NCI-H510A treated with DMSO at 0.1 percent for 48 hours (cell line): ENCODE data around the gene PLXND1.

Experiments used
- DNase-seq: peaks from one replicate; lab custom pipeline; 2025; lab: John Stamatoyannopoulos, UW

PLXND1 gene

DNA sequence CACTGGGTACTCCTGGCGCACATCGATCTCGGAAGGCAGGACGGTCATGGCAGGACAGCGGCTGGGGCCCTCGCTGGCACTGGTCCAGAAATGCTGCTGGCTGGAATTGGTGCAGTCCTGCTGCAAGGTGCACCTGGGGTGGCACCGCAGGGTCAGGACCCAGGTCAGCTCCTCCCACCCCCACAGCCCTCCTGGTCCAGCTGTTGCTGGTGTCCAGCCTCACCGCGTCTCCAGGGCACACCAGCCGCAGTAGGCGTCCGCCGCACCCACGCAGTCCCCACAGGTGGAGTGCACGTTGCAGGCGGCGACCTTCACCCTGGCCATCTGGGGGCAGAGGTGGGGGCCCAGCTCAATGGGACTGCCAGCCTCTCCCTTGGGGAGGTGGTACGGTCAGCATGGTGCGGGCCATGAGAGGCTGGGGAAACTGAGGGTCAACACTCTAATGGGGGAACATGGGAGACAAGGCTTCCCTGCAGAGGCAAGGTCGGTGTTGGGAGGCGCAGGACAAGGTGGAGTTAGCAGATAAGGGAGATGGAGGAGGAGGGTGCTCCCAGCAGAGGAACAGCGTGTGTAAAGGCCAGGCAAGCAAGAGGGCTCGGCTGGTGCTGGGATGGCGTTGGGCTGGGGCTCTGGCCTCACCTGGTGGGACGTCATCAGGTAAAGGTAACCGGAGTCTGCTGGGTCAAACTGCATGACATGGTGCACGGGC lies 20.4 kb downstream of the PLXND1 start:
- no peak for DNase-seq

DNA sequence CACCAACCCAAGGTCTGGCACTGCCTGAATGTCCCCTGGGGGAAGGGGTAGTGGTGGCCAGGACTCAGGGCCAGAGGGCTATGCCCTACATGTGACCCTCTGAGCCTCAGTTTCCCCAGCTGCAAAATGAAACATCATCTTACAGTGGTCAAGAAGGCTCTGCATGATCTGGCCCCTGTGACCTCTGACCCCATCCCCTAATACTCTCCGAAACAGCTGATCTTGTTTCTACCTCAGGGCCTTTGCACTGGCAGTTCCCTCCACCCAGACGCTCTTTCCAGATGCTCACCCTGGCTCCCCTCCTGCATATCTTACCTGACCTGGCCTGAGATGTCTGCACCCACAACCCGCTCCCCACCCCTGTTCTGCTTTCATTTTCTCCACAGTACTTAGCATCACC lies 21.8 kb downstream of the PLXND1 start:
- no peak for DNase-seq

DNA sequence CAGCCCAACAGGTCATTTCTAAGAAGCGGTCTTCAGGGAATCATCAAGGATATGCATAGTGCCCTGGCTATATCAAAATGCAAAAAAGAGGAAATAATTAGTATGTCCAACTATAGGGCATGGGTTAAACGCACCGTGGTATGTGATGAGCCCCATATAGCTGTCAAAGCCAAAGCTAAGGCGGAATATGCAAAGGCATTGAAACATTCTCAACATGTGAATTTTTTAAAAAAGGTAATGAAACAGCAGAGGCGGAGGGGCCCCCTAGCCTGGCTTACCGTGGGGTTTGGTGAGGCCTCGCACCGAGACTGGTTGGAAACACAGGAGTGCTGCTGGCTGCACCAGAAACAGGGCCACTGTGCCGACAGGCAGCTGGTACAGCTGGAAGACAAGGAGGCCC lies 23.2 kb downstream of the PLXND1 start:
- no peak for DNase-seq

DNA sequence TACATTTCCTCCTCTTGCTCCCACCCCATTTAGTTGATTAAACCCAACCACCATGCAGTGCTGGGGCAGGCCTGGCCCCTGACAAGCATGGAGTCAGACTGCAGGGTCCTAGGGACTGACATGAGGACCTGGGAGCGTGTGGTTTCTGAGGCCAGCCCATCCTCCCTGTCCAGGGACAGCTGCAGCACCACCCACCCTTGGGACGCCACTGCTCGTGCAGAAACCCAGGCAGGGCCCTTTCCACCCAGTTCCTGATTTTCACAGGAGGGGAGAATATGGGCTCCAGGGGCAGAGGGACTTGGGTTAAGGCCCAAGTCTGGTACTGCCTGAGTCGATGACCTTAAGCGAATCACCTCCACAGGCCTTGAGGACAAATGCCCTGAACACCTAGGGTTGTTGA lies 23.7 kb downstream of the PLXND1 start:
- no peak for DNase-seq

DNA sequence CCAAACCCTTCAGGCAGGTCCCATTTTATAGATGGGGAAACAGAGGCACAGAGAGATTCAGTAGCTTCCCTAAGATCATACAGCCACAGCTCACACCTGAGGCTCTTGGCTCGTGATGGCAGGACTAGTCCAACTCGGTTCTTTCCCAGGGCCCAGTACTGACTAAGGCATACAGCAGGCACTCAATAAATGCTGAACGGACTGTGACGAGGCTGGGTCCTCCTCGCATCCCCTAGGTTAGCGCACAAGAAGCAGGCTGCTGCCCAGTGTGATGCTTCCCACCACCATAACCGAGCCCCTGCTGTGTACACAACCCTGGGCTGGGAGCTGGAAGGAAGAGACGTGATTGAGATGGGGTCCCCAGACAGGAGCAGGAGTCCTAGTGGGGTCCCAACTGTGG lies 24.9 kb downstream of the PLXND1 start:
- no peak for DNase-seq

DNA sequence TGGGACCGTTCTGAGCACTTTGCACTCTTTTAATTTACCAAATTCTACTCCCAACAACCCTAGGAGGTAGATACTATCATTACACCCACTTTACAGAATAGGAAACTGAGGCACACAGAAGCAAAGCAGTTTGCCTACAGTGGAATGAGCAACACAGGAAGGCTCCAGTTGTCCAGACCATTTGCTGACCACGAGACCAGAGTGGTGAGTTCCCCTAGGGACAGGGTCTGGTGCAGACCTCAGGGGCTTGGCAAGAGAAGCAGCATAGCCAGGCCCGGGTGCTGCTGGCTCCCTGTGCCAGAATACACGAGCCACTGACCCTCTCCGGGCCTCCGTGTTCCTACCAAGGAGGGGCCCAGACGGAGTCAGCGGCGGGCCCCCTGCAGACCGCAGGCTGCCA lies 26.5 kb downstream of the PLXND1 start:
- no peak for DNase-seq

DNA sequence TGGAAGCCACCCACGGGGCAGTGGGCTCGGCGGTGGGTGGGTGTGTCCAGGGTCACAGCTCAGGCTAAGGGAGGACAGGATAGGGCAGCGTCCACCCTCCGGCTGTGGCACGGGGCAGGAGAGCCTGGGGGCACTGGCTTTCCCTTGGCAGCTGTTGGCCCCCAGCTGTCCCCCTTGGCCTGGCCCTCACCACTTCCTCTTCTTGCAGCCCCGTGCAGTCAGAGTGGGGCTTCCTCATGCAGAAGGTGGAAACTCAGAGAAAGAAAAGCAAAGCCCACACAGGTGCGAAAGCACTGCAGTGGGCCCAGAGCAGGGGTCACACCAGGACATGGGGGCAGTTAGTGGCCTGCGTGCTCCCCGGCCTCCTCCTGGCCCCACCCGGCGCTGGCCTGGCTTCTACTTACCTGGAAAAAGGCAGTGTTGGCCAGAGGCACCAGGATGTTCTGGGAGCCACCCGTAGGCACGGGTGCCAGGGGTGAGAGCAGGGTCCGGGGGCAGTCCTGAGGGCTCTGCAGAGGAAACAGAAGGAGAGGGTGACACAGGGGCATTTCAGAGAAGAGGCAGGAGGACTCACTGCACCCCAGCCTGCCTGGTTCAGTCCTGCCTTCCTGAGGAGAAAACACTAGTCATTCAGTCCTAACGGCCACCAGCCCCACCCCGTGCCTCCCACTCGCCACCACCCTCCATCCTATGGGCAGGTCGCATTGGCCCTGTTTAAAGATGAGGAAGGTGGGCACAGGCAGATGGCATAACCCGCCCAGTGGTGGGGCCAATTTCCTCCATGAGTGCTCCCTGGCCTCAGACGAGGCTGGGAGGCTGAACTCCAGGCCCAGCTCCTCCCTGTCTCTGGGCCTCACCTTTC lies 28.3 kb downstream of the PLXND1 start:
- DNase-seq: no peak

DNA sequence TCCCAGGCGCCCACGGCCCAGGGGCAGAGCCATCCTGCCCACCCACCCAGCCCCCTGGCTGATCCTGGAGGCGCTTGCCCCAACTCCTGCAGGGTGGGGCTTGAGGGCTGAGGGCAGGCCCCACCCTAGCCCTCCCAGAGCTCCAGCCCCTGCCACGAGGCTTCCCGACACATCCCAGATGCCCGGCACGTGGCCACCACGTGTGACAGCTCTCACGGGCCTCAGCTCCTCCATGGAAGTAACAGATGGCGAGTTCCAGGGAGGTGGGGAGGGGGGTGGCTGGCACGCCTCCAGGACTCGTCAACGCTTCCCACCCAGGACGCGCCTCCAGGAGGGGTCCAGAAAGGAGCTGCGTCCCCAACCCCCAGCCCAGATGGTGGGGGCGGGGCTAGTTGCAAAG lies 29.1 kb downstream of the PLXND1 start:
- DNase-seq: peak; percentile 14

DNA sequence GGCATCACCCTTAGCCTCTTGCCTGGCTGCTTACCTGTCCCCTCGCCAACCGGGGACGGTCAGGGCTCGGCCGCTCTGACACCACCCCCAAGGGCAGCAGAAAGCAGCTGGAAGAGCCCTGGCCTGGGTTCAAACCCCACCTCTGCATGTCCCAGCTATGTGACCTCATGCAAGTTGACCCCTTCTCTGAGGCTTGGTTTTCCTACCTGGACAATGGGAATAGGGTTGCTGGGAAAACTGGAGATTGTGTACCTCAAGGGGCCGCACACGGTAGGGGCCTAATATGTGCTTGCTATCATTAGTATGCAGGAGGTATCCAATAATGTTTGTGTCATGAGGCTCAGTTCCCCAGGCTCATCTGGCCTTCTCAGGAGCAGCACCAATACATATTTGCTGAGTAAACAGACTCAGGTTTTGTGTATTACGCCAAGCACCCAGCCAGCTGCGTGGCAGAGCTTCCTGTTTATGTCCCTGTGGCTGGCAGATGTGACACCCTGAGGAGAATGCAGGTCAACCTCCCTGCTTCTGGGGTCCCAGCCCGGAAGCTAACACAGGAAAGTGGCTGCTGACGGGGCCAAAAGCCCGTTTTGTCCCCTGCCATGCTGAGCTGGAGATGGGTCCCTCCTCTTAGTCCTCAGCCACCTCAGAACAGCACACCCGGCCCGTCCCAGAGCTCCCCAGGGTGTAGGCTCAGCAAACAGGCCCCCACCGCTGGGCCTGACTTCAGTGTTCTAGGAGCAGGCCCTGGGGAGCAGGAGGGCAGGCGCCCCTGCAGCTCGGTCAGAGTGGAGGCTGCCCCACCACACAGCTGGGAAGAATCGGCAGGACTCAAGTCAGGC lies 29.7 kb downstream of the PLXND1 start:
- peak; percentile 88 for DNase-seq

DNA sequence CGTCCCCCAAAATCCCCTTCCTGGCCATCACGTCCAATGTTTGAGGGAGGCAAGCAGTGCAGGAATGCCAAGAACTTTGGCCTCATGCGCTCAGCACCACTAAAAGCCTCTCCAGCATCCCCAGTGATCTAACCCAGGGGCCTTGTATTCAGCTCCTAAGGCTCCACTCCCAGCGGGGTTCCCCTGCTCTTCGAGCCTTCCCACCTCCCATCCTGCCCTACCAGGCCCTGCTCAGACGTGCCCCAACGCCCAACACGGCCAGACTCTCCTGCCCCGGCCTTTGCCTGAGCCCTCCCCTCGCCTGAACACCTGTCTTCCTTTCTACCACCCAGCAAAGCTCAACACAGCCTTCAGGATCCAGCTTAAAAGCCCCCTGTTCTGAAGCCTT lies 30.5 kb downstream of the PLXND1 start:
- peak; percentile 80 for DNase-seq

DNA sequence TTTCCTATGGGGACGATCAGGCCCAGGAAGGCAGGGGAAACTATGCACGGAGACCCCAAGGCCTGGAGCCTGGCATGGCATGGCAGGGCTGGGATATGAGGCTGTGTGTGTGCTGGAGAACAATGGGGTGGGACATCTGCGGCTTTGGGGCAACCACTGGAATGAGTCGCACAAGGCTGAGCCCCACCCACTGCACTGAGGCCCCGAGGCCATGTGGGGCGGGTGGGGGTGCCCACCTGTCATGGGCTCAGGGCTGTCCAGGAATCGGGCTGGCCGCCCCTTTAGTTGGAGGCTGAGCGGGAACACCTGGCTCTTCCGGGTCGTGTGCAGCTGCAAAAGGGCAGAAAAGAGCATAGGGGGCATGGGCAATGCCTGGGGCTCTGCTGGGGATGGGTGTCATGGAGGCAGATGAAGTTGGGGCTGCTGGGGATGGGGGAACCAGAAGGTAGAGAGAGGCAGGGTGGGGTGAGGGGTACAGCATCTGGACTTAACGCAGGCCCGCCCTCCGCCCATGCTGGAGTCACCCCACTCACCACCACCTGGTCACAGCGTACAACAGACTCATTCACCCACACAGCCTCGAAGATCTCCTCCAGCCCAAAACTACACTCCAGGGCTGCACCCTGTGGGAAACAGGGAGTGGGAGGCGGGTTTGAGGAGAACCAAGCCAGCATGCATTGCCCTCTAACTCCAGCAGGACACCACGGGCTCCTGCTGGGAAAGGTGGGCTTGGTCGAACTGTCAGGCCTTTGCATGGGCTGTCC lies 31.1 kb downstream of the PLXND1 start:
- no peak for DNase-seq

DNA sequence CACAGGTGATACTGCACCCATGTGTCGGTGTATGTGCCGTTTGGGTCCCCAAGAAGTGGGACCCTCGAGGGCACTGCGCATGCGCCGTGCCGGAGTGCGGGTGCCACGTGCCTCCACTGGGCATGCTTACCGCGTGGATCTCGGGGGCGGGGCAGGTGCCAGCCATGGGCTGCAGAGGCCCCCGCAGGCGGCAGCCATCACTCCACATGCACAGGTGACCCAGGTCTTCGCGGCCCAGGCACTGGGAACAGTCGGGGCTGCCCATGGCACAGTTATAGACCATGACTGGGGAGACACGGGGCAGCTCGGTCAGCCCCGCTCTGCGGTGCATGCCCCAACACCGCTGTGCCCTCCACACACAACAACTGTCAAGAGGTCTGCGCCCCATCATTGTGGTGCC lies 32.3 kb downstream of the PLXND1 start:
- DNase-seq: no peak

DNA sequence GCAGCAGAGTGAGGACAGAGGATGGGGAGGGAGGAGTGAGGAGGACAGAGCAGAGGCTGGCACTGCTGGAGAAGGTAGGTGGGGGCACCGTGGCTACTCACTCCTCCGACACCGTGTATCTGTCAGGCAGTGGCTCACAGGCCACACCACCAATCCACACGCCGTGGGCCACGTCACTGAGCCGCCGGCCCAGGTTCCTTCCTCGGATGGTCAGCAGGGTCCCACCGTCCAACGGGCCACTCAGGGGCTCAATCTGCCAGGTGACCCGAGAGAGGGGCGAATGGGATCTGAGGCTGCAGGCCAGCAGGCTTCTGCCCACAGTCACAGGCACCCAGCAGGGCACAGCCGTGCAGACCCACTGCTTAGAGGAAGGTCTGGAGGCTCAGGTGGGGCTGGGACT lies 33.0 kb downstream of the PLXND1 start:
- DNase-seq: no peak

DNA sequence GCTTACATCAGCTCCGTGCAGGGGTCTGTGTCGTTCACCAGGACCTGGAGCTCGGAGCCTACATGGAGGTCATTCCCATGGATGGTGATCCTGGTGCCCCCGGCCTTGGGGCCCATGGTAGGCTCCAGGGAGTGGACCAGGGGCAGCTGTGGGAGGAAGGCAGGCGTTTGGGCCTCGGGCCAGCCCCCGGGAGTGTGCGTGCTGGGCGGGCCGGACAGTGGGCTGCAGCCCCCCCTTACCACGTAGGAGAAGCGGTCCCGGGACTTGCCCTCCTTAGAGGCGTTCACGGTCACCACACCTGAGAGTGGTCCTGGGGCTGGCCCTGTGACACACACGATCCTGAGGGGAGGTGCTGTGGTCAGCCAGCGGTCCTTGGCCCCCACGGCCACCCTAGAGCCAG lies 33.9 kb downstream of the PLXND1 start:
- no peak for DNase-seq

DNA sequence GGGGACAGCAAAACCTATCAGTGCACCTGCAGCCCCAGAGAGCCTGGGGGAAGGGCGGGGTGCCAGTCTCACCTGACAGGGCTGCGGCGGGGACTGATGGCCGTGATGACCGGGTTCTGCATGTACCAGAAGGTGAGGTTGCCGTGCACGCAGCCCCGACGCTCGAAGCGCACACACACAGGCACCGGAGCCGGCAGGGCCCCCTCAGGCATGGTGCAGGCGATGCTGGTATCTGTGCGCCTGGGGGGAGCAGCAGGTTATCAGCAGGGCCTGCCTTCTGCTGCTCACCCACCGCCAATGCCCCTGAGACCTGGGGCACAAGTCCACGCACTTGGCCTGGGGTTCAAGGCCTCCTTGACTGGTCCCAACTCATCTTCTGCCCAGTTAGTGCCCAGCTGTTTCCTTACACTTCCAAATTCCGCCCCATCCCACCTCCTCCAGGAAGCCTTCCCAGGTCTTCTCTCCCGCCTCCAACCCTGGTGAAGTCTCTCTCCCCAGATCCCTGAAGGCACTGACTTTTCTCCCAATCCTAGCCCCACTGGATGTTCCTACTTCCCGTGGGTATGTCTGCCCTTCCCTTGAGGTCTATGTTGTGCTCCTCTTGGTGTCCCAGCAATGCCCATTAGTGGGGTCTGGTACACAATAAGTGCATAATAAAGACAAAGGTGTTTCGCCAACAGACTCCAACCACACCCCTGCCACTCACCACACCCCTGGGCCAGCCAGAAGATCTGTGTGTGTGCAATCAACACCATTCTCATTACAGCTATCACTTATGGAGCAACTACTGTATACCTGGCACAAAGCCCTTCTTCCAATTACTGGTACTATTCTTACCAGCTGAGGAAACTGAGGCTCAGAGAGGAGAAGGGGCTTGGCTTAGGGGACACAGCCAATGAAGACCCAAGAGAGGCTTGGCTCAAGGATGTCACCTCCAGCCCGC lies 34.6 kb downstream of the PLXND1 start:
- DNase-seq: no peak

DNA sequence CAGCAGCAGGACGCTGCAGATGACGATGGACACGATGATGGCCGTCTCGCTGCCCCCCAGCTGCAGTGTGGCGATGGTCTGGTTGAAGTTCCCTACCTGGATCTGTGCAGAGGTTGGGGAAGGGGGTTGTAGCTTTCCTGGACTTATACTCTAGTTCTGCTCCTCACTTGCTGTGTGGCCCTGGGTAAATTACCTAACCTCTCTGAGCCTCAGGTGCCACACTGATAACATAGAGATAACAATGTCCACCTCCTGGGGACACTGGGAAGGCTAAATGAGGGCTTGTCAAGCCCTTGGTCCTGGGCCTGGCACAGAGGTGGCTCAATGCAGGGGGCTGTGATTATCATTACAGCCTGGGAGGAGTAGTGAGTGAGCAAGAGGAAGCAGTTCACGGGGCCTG lies 36.6 kb downstream of the PLXND1 start:
- DNase-seq: no peak

DNA sequence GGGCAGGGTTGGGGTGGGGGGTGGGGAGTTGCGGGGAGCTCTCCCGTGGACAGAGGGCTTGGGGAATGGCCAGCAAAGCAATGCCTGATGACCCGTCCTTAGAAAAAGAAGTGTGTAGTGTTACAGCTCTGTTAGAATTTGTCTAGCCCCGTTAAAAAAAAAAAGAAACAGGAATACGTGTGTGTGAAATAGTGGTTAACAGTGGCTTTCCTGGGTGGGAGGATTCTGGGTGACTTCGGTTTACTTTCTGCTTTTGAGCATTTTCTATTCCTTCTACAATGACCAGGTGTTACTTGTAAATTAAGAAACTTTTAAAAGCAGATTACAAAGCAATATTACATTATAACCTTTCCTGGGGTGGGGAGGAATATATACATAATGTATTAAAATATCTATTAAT lies 38.5 kb downstream of the PLXND1 start:
- DNase-seq: no peak

DNA sequence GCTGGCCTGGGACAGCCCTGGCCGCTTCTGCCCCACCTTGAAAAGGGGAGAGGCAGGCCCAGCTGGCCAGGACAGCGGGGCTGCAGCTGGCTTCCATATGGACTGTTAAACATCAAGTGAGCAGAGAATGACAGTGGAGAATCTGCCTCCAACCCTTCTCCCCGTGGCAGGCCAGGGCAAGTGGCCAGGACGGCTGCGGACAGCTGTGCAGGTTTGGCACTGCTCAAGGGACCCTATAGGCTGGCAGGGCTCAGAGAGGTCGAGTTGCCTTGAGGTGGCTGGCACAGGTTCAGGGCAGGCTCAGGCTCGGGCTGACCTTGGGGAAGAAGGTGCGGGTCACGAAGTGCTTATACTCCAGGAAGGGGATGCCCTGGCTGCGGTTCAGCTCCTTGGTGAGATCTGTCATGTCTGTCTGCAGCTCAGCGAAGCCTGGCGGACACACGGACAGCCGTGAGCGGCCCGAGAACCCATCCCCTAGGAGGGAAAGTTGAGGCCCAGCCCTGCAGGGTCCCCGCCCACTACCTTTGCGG lies 39.2 kb downstream of the PLXND1 start:
- DNase-seq: no peak

DNA sequence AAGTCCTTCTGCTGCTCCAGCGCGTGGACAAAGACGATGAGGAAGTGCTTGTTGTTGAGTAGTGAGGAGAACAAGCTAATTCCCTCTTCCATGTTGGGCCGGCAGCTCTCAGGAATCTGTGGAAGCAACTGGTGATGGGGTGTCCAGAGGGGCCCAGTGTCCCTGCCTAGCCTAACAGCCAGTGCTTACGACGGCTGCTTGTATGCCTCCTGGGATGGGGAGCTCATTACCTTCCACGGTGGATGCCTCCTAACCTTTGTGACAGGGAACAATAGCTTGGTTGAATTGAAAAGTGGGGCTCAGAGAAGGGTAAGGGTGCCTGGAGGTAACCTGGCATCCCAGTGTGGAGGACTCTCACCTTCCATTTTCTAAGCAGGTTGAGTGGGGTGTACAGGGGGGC lies 40.6 kb downstream of the PLXND1 start:
- no peak for DNase-seq

DNA sequence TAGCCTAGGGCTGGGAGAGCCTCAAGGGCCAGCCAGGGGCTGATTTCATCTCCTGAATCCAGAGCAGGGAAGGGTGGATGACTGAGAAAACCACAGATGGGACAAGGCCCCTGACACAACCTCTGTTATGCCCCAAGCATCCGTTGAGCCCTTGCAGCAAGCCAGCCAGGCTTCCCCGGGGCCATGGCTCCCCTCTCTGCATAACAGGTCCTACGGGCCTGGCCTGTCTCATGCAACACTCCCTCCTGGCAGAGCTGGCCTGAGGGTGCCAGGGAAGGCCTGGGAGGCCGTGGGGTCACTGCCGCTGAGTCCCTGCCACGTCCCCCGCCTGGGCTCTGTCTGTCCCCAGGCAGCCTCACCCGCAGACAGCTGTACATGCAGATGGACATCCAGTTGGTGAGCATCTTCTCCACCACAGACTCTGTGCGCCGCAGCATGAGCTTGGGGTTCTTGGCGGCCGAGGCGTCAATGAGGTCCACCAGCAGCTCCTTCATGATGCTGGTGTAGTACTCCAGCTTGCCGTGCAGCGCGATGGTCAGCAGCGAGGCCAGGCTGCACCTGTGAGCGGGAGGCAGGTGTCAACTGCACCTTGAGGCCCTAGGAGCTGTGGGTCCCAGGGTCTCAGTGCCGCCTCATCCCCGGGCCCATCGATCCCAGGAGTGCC lies 41.4 kb downstream of the PLXND1 start:
- DNase-seq: no peak
